ENCODE results near the gene EYS.
A peak's percentile ranks its signal among the peaks of the same experiment; 100 is the strongest.
"Not testable (repeated sequence)": the region's sequence is repeated elsewhere in the genome, so short reads cannot be mapped to it uniquely, and the experiment has no call there.

Gene EYS

DNA sequence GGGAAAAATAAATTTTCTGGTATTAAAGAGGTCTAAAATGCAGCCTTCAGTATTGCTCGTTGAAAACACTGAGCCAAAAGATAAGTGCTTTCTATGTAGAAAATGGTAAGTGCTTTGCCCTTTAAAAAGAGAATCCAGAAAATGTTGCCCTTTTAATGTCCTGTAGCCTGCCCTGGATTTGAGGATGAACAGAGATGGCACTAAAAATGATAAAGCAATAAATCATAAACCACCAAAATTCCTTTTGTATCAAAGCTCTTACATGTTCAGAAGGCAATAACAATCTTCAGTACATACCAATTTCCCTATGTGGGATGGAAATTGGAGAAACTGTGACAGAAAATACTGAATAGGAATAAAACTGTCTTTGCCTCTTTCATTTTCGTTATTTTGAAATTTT is 1665.7 kb downstream of the EYS start:
- DNase-seq (ENCODE audit: low read depth) = no peak

DNA sequence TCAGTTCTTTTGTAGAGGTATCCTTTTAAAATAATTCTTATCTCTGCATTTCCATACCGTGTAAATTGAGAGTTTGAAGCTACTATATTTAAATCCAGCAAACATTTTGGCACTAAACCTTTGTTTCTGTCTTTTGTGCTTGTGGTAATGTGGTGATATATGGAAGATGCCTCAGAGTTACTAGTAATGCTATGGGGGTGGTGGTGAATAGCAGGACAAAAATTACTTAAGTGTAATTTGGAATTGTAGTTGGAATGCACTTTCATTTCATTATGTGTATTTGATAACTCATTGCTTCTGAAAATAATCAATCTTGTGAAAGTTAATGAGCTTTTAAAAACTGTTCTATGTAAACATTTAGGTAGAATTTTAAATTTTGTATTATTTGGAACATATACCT is 1666.9 kb downstream of the EYS start:
- DNase-seq (ENCODE audit: low read depth) = no peak

DNA sequence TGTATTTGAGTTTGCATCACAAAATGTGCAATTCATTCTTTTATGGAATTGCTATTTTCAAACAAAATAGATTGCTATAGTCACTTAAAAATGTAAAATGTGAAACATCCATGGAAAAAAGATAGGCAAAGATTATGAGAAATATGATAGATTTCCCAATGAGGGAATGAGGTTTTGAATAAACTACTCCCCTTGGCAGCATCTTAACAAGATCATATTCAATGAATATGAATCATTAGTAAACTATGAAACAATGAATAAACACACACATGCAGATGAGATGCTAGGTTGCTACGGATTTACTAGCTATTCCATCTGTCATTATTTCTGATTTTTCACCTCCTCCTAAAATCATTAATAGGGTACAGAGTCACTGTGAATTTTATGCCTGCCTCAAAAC is 1669.6 kb downstream of the EYS start:
- no peak for DNase-seq (ENCODE audit: low read depth)

DNA sequence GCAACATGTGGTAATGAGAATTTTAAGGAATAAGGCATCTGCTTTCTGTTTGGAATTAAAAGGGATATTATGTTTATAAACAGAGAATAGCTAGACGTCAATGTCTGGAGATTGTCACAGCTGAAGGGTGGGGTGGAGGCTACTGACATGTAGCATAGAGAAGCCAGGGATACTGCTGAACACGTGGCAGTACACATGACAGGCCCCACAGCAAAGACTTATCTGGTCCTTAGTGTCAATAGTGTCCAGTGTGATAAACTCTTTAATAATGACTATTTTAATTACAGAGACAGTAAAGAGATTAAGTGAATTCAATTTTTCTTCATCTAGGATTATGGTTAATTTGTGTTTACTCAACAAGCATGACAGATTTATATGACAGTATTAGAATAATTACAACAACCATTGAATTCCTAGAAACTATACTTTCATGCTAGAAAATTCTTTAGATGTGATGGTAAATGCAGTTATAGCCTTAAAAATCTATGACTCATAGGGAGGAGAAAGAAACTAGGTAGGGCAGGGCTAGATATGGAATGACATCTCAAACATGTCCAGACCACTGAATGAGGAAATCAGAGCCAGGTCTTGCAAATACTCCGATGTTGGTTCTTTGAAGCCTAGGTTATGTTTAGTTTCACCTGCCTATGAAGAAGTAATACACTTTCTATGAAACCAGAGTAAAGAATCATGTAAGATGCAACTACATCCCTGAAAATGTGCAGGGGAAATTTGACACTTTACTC is 1671.9 kb downstream of the EYS start:
- peak; percentile 46 for DNase-seq (ENCODE audit: low read depth)

DNA sequence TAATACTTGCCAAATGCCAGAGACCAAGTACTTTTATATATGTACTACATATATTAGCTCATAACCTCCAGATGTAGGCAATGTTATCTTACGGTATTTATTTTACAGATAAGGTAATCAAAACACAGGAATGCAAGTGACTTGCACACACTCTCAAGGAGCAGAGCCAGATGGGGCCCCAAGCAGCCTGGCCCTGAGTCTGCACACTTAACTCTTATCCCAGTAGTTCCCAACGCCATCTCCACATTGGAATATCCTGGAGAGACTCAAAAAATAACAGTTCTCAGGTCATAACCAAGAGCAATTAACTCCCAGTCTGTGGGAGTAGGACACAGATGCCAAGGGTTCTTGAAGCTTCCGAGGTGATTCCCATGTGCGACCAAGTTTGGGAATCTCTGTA is 1672.7 kb downstream of the EYS start:
- no peak for DNase-seq (ENCODE audit: low read depth)

DNA sequence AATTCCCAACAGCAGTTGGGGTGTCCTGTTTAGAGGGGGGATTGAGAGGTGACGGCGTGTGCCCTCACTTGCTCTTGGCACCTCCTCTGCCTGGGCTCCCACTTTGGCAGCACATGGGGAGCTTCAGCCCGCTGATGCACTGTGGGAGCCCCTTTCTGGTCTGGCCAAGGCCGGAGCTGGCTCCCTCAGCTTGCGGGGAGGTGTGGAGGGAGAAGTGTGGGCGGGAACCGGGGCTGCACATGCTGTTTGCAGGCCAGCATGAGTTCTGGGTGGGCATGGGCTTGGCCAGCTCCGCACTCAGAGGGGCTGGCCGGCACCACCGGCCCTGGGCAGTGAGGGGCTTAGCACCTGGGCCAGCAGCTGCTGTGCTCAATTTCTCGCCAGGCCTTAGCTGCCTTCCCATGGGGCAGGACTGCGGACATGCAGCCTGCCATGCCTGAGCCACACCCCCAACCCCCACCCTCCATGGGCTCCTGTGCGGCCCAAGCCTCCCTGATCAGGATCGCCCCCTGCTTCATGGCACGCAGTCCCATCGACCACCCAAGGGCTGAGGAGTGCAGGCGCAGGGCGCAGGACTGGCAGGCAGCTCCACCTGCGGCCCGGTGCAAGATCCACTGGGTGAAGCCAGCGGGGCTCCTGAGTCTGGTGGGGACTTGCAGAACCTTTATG is 1675.9 kb downstream of the EYS start:
- not testable (repeated sequence) for DNase-seq (ENCODE audit: low read depth)

DNA sequence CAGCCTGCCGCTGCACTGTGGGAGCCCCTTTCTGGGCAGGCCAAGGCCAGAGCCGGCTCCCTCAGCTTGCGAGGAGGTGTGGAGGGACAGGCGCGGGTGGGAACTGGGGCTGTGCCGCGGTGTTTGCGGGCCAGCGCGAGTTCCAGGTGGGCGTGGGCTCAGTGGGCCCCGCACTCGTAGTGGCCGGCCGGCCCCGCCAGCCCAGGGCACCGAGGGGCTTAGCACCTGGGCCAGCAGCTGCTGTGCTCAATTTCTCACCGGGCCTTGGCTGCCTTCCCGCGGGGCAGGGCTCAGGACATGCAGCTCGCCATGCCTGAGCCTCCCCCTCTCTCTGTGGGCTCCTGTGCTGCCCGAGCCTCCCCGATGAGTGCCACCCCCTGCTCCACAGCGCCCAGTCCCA is 1683.3 kb downstream of the EYS start:
- DNase-seq (ENCODE audit: low read depth) = no peak

DNA sequence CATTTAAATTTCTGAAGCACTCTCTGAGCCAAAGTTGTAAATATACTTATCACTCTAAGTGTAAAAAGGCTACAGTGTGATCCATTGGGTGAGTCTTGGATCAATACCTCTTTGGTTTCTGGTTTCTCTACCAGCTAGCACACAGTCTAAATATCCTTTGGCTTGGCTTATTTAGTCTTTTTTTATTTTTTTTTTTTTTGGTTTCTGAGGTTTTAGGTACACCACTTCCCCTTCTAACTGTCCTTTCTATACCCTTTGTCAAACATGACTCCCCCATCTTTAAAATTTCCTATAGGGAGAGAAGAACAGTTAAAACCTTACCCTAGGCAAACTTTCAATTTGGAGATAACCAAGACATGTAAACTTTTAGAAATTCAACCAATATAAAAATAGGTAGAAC is 1692.4 kb downstream of the EYS start:
- no peak for DNase-seq (ENCODE audit: low read depth)

DNA sequence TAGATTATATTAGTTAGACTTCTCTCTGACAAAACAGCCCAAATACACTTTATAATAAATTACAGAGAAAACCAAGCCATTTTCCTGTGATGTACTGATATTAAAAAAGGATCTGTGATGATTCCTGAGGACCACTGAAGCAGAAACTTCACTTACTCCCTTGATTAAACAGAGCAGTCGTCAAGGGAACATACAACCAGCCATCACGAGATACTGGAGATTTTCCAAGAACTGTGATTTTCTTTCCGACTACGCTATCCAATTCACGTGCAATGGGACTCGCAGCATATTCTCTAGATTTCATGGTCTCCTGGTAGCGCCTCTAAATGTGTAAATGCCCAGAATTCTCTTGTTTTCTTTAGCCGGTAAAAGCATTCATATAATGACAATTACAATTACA is 1694.0 kb downstream of the EYS start:
- DNase-seq (ENCODE audit: low read depth) = no peak

DNA sequence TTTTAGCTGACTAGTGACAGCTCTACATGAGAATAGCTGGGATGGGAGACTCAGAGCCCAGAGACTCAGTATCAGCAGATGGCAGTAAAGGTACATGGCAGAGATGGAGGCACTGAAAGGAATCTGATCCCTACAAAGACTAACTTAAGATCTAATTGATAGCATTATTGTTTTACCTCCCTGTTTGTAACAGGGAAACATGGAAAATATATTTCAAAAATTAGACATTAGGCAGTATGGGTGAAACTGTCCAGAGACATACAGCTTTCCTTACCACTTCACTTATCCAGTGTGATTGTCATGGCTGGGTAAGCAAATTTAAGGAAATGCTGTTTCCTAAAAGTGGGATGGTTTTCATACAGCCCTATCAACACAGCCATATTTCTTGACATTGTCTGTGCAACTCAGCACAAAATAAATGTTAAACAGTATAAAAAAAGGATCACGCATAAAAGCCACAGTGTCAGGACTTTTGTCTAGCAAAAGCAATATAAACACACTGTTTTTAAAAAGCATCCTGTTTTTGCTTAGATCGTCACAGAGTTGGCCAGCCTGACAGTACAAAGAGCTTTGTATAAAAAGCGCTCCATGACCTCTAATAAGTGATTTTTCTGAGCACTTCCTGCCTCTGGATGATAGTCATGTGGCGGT is 1694.5 kb downstream of the EYS start:
- DNase-seq (ENCODE audit: low read depth) = no peak

DNA sequence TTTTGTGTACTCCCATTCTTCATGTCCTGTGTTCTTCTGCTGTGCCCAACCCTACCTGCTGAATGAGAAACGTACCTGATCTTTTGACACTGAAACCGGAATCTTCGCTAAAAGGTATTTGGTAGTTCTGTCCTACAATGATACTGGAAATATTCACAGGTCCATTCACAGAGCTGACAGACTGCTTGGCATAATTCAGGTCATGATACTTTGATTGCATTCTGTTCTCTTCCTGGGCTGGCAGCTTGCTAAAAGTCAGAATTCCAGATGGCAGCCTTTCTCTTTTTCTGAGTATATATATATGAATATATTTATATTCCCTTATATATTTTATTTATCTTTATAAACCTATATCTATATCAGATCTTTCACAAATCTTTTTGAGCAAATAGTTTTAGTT is 1696.4 kb downstream of the EYS start:
- no peak for DNase-seq (ENCODE audit: low read depth)

DNA sequence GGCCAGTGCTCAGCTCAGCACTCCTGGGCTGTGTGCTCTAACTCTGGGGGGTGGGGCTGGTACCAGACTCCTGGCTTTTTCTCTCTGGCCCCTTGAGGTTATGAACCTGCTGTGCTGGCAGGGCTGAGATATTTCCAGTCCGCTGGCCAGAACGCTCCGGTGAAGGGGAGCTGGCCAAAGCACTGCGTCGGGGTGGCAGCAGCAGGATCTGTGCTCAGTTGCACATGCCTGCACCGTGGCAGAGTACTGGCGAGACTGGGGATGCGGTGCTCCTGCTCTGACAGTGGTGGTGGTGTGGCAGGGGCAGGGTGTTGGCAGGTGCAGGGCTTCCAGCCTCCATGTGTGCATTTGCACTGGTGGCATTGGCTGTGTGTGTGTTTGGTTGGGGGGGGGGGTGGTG is 1697.0 kb downstream of the EYS start:
- no peak for DNase-seq (ENCODE audit: low read depth)

DNA sequence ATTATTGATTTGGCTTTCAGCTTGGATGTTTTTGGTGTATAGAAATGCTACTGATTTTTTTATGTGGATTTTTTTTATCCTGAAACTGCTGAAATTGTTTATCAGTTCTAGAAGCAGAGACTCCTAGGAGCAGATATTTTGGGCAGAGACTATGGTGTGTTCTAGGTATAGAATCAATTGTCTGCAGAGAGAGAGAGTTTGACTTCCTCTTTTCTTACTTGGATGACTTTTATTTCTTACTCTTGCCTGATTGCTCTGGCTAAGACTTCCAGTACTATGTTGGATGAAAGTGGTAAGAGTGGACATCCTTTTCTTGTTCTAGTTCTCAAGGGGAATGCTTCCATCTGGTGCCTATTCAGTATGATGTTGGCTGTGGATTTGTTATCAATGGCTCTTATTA is 1700.8 kb downstream of the EYS start:
- DNase-seq (ENCODE audit: low read depth) = no peak

DNA sequence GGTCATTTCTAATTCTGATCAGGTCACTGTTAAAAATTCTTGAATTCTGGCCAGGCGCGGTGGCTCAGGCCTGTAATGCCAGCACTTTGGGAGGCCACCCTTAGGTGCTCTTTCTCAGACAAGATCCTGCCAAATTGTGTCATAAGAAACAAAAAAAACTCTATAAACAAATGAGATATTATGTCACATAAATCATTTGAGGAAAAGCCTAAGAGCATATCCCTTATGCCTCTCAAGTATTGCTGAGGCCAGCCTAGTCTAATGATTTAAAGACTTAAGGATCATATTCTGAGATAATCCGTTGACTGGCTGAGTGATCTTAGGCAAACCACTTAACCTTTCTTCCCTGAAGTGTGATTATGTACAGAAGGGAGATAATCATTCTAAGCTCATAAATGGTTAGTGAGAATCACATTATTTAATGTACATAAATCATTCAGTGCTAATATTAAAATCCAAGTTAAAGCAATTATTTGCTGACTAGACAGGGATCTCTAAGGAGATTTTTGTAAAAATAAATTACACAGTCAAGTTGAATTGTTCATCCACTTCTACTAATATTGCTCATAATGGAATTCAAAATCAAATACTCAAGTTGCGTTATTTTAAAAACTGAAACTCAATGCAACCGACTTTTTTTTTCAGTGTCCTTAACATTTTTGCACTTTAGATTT is 1706.1 kb downstream of the EYS start:
- no peak for DNase-seq (ENCODE audit: low read depth)

DNA sequence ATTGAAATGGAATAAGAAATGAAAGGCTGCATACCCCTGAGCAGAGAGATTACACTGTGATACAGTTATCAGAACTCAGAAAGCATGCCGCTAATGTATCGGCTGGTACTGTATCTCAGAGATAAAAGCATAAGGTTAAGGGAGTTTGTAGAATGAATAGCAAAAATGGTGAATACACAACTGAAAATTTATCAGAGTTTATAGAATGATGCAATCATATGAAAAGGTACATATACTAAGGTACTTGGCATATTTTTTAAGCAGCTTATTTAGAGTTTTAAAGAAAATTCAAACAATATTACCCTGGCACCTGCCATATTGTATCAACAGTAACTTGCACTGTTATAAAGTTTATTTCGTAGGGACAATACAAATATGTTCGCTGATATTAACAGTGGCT is 1707.4 kb downstream of the EYS start:
- DNase-seq (ENCODE audit: low read depth) = no peak

DNA sequence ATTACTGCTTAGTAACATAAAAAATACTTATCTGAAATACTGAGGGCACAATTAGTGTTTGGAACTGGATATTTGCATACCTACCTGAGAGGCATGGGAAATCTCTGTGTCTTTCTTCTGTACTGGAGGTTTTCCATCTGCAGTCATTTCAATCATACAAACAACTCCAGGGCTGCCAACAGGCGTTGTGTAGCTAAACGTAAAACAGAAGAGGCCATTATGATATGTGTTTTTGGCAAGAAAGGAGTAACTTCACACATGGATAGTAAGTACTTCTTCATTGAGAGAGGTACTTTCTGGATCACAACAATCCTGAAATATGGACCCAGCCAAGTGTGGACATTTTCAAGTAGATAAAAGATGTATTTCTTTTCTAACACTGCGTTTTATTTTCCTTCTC is 1708.0 kb downstream of the EYS start:
- no peak for DNase-seq (ENCODE audit: low read depth)

DNA sequence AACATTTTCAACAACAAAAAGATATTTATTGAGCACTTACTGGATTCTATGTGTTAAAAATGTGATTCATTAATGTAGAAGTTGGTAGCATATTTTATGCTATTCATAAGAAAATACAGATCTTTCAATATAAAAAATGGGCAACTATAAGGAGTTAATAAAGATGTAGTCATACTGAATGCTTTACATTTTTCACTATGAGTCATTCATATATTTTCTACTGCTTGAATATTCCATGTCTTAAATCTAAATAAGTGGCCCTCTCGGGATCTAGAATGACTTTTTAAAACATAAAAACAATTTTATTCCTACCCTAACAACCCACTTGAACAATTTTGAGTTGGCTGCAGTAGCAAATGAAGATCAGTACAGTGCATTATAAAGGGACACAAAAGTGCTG is 1709.3 kb downstream of the EYS start:
- DNase-seq (ENCODE audit: low read depth) = peak; percentile 44

DNA sequence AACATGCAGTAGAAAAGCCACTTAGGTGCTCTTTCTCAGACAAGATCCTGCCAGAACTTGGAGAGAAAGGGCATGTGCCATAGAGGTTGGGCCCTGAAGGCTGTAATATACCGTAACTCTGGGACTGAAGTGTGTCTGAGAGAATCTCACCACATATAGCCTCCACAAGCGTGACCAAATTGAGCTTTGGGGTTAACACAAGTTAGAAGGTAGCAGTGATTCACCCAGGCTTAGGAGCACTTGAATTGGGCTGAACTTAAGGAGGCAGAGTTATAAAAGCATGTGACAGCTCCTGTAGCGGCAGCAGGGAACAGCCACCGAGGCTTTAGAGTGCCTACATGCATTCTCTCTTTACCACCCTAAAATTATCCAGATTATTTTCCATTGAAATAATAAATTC is 1709.8 kb downstream of the EYS start:
- no peak for DNase-seq (ENCODE audit: low read depth)

DNA sequence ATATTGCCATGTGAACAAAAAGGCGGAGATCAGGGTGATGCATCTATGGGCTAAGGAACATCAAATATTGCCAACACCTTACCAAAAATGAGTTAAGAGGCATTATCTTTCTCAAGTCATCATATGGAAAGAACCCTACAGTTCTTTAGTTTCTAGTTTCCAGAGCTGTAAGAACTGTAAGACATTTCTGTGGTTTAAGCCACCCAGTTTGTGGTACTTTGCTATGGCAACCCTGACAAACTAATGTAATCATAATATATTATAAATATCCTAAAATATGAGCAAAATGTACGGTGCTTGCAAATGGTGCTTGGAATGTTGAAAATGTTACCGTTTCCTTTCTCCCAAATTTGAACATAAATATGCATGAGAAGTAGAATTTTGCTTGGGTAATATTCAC is 1721.8 kb downstream of the EYS start:
- DNase-seq (ENCODE audit: low read depth) = no peak

DNA sequence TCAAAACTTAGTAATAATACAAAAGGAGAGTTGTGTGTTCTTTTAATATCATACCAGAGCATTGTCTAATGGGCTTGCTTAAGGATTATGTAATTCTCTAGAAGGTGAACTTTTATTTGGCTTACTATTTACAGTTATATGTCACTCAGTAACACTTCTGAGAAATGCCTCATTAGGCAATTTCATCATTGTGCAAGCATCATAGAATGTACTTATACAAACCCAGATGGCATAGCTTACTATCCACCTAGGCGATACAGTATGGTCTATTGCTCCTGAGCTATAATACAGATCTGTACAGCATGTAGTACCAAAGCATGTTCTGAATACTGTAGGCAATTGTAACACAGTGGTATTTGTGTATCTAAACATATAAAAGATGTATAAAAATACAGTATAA is 1731.3 kb downstream of the EYS start:
- DNase-seq (ENCODE audit: low read depth) = no peak

DNA sequence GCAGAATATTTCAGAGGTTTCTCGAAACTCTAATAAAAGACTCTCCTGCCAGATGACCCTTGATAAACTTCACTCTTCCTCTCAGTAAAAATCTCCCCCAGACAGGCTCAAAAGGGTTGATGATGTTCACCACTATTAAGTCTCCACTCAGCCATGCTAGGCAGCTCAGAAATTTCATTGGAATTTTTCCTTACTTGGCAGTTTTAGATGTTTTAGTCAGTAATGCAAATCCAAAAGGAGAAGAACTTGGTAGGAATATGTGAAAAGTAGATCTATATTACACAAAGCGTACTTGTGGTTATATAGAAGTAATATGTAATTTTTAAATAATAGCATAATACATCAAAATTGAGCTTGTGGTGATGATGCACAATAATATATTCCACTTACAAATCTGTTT is 1738.4 kb downstream of the EYS start:
- DNase-seq (ENCODE audit: low read depth) = no peak

DNA sequence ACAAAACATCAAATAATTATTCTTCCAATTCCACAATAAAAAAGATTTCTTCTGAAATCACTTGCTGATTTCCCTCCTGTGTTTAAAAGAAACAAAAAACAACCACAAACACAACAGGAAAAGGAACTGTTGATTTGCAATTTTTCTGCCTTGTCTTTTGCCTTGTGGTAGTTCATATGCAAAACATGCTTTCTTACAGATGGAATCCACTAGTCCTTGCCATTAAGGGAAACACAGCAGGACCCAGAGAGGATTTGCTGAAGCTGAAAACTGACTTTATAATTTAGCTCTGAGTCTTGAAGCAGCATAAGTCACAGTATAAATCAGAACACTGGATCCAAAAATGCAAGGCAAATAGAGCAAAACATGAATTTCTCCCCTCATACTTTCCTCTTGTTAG is 1742.7 kb downstream of the EYS start:
- no peak for DNase-seq (ENCODE audit: low read depth)

DNA sequence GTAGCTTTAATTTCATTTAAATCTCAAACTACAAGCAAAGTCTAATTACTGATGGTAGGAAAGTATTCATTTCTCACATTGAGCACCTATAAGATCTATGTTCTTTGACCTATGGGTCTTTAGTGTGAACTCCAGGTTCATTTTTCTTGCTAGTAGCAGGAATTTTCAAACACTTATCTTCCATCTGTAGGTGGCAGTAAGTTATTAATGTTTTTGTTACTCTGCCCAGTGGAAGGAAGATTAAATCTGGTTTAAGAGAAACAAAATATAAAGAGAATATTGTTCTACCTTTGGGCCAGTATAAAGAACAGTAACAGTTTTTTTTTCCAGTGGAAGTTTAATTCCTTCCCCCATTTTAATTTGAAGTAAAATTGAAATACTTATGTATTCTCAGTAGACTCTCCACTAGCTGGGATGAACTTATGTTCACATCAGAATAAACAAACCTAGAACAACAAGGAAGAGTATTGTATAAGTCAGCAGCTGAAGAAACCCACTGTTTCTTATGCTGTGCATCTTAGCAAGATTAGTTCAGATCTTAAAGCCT is 1743.2 kb downstream of the EYS start:
- DNase-seq (ENCODE audit: low read depth) = no peak
